Measurements from ENCODE around the gene SLC39A11. TPM values are rescaled to one million over a fixed set of nuclear protein-coding genes. Genes with fewer than 3 reads are reported as not detected.
"Not testable (repeated sequence)": the region's sequence is repeated elsewhere in the genome, so short reads cannot be mapped to it uniquely, and the experiment has no call there.

Gene SLC39A11
- total RNA-seq, 1 experiment from 2014 or later = 24.8 TPM

DNA sequence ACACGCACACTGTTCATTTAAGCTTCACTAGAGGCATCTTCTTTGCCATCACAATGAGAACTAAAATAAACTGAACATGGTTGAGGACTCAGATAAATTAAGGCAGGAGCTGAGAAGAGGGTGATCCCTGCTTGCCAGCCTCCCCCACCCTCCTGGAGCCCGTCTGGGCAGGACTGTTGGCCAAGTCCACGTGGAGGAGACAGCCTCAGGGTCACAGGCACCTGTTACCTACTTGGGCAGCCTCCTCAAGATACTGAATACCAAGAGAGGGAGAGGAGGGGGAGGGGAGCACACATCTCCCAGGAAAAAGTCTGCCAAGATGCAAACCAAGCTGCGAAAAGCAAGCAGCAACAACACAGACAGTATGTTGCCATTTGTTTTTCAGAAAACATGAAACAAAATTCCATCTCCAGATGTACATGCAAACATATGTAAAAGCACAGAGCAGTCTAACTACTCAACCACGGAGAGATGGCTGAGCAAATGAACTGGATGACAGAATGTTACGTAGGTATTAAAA is 67.4 kb downstream of the SLC39A11 start:
- no peak for DNase-seq (ENCODE audit: low read depth)
- in situ Hi-C loops (cut with HindIII; ENCODE audit: low pct_unique_long_range_greater_than_20kb, low sequenced_read_pairs) = no loop called here

- in situ Hi-C loops (cut with HindIII; ENCODE audit: low pct_unique_long_range_greater_than_20kb, low sequenced_read_pairs) = no loop called here
- DNase-seq (ENCODE audit: low read depth) = no peak
These were observed 68.7 kb downstream of the SLC39A11 start for GRCh38 chr17:73023759-73024158.

DNA sequence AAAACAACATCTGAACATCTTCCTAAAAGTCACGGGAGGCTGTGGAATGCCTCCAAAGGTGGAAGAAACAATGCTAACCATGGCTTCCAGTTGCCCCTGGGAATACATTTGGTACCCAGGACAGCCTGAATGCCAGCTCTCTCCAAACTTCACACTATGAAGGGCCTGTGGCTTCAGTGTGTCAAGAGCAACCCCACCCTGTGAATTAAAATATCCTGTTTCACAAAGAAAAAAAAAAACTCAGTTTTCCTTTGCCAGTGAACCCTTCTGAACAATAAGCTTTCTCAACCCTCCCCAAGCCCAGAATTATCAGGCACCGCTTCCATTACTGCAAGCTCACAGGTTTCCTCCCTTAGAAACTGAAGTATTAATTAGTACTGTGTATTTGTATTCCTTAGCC is 69.8 kb downstream of the SLC39A11 start:
- in situ Hi-C loops (cut with HindIII; ENCODE audit: low pct_unique_long_range_greater_than_20kb, low sequenced_read_pairs) = no loop called here

GRCh38 chr17:73021771-73022170 is 70.7 kb downstream of the SLC39A11 start:
- in situ Hi-C loops (cut with HindIII; ENCODE audit: low pct_unique_long_range_greater_than_20kb, low sequenced_read_pairs) = no loop called here
- no peak for DNase-seq (ENCODE audit: low read depth)

More for the DNA sequence above, 69.8 kb downstream of the SLC39A11 start:
- DNase-seq (ENCODE audit: low read depth) = no peak

- in situ Hi-C loops (cut with HindIII; ENCODE audit: low pct_unique_long_range_greater_than_20kb, low sequenced_read_pairs) = no loop called here
- DNase-seq (ENCODE audit: low read depth) = no peak
These were observed 72.4 kb downstream of the SLC39A11 start for GRCh38 chr17:73020110-73020509.

- DNase-seq (ENCODE audit: low read depth) = no peak
- in situ Hi-C loops (cut with HindIII; ENCODE audit: low pct_unique_long_range_greater_than_20kb, low sequenced_read_pairs) = no loop called here
These were observed 73.9 kb downstream of the SLC39A11 start for GRCh38 chr17:73018599-73018998.

DNA sequence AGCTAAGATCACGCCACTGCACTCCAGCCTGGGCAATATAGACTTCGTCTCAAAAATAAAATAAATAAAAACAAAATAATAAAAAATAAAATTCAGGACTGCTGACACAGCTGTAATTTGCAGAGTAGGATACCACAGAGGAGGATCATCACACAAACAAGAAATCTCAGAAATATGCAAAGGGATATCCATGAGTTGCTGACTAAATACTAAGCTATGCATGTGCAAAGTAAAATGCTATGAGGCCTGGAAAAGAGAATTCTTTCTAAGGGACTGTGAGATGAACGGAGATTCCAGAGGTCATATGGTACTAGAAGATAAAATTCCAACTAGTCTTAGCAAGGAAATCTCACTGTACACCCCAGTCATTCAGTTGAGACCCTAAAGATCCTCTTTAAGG is 74.8 kb downstream of the SLC39A11 start:
- in situ Hi-C loops (cut with HindIII; ENCODE audit: low pct_unique_long_range_greater_than_20kb, low sequenced_read_pairs) = no loop called here
- no peak for DNase-seq (ENCODE audit: low read depth)

GRCh38 chr17:73015722-73016276 is 76.7 kb downstream of the SLC39A11 start:
- DNase-seq (ENCODE audit: low read depth) = no peak
- in situ Hi-C loops (cut with HindIII; ENCODE audit: low pct_unique_long_range_greater_than_20kb, low sequenced_read_pairs) = no loop called here

- peak; percentile 10 for DNase-seq (ENCODE audit: low read depth)
- in situ Hi-C loops (cut with HindIII; ENCODE audit: low pct_unique_long_range_greater_than_20kb, low sequenced_read_pairs) = no loop called here
These were observed 78.4 kb downstream of the SLC39A11 start for GRCh38 chr17:73013816-73014663.

GRCh38 chr17:73013301-73013700 is 79.2 kb downstream of the SLC39A11 start:
- DNase-seq (ENCODE audit: low read depth) = no peak
- in situ Hi-C loops (cut with HindIII; ENCODE audit: low pct_unique_long_range_greater_than_20kb, low sequenced_read_pairs) = no loop called here

- in situ Hi-C loops (cut with HindIII; ENCODE audit: low pct_unique_long_range_greater_than_20kb, low sequenced_read_pairs) = no loop called here
- no peak for DNase-seq (ENCODE audit: low read depth)
These were observed 81.4 kb downstream of the SLC39A11 start for GRCh38 chr17:73011016-73011486.

DNA sequence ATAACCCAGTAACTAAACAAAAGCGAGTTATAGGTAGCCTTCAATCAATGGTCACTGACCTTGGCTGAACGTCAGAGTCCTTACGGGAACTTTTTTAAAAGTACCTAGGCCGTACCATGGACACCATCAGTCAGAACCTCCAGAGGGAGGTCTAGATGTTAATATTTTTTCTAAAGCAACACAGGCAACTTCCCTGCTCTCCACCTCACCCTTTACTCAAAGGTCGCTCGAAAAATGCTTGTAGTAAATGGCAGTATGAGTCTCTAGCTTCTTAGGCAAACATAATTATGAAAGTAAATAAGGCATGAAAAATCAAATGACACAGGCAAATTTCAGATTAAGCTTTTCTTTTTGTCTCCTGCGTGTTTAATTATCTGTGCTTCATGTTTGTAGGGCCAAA is 82.1 kb downstream of the SLC39A11 start:
- in situ Hi-C loops (cut with HindIII; ENCODE audit: low pct_unique_long_range_greater_than_20kb, low sequenced_read_pairs) = no loop called here
- no peak for DNase-seq (ENCODE audit: low read depth)

GRCh38 chr17:73007407-73007806 is 85.1 kb downstream of the SLC39A11 start:
- DNase-seq (ENCODE audit: low read depth) = no peak
- in situ Hi-C loops (cut with HindIII; ENCODE audit: low pct_unique_long_range_greater_than_20kb, low sequenced_read_pairs) = no loop called here

DNA sequence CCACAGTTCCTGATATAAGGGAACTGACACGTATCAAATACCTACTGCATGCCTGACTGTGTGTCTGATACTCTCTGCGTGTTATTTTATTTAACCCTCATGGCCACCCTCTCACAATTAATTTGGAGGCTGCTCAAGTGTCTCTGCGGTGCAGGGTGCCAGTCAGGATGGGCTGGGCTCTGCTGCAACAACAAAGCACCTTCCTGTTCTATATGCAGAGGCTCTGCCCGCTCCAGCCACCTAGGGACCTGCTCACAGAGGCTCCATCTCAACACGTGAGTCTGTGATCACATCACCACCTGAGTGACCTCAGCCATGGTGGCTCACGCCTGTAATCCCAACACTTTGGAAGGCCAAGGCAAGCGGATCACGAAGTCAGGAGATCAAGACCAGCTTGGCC is 87.1 kb downstream of the SLC39A11 start:
- DNase-seq (ENCODE audit: low read depth) = no peak
- in situ Hi-C loops (cut with HindIII; ENCODE audit: low pct_unique_long_range_greater_than_20kb, low sequenced_read_pairs) = no loop called here

DNA sequence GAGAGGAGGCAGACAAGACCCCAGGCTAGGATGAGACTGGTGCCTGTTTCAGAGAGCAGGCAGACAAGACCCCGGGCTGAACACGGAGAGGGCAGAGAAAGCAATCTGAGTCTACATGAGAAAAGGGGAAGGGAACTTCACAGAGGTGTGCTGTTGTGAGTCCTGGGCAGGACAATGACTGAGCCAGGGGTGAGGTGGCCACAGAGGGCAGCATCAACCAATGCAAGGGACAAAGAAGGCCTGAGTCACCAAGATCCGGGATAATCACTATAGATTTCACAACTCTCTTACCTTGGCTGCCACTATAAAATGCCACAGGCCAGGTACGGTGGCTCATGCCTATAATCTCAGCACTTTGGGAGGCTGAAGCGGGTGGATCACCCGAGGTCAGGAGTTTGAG is 89.0 kb downstream of the SLC39A11 start:
- no peak for DNase-seq (ENCODE audit: low read depth)
- in situ Hi-C loops (cut with HindIII; ENCODE audit: low pct_unique_long_range_greater_than_20kb, low sequenced_read_pairs) = no loop called here

DNA sequence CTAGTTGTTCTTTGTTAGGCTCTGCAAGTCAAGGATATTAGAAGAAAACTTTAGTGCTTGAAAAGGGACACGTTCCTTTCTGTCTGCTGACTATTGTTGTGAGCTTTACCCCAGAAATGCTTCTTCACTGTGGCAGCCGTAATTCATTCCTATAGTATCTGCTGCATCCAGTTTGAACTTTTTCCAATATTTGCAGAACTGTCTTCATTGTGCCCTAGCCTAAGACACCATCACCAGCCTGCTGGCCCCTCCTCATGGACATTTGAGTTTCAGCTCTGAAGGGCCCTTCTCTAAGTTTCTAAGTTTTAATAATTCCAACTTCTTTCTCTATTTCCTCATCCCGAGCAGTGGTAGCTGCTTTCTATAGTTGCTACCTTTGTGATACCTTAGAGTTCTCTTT is 91.7 kb downstream of the SLC39A11 start:
- in situ Hi-C loops (cut with HindIII; ENCODE audit: low pct_unique_long_range_greater_than_20kb, low sequenced_read_pairs) = no loop called here
- DNase-seq (ENCODE audit: low read depth) = no peak

DNA sequence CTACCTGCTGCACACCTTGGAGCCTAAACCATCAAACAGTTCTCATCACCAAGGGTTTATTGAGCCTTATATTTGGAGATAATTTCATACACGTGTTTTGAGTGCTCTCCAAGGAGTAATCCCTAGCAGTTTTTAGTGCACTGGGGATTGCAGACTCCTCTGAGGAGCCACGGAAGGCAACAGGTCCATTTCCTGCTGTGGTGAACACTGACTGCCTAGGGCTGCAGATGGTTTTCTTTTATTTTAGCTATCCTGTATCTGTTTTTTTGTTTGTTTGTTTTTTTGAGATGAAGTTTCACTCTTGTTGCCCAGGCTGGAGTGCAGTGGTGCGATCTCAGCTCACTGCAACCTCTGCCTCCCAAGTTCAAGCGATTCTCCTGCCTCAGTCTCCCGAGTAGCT is 93.0 kb downstream of the SLC39A11 start:
- in situ Hi-C loops (cut with HindIII; ENCODE audit: low pct_unique_long_range_greater_than_20kb, low sequenced_read_pairs); DNase-seq (ENCODE audit: low read depth): not testable (repeated sequence)

DNA sequence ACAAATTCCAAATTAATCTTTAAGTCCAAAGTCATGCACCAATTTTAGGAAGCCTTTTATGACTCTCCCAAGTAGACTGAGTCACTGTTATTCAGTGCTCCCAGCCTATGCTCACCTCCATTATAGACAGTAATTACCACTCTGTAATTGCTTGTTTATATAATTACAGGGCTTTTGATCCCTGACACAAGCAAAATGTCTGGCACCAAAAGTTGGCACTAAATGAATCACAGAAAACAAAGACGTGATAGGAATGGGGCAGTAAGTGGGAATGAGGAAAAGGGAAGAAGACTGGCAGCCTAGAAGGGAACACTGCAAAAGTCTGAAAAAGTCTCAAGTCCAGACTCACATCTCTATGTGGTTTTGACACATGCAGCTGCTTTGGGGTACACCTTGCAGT is 94.1 kb downstream of the SLC39A11 start:
- DNase-seq (ENCODE audit: low read depth) = no peak
- in situ Hi-C loops (cut with HindIII; ENCODE audit: low pct_unique_long_range_greater_than_20kb, low sequenced_read_pairs) = no loop called here

GRCh38 chr17:72997559-72997958 is 94.9 kb downstream of the SLC39A11 start:
- DNase-seq (ENCODE audit: low read depth) = no peak
- in situ Hi-C loops (cut with HindIII; ENCODE audit: low pct_unique_long_range_greater_than_20kb, low sequenced_read_pairs) = no loop called here

DNA sequence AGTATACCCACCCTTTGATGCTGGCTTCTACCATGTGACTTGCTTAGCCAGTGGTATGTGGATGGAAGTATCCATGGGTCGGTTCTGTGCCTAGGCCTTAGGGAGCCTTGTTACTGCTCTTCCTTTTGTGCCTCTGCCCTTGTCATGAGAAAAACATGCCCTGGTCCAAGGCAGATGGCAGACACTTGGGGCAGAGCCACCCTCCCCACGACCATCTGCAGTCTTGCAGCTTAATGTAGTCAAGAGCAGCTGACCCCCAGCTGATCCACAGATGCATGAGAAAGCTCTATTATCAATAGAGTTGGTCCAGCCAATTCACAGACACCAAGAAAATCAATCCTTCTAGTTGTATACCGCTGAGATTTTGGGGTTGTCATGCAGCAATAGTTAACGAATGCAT is 95.7 kb downstream of the SLC39A11 start:
- DNase-seq (ENCODE audit: low read depth) = no peak
- in situ Hi-C loops (cut with HindIII; ENCODE audit: low pct_unique_long_range_greater_than_20kb, low sequenced_read_pairs) = no loop called here
